ENCODE results near the gene ITPR1. TPM values are rescaled to one million over a fixed set of nuclear protein-coding genes. Genes with fewer than 3 reads are reported as not detected.

ITPR1 gene
- total RNA-seq, 1 experiment from 2014 or later, result 9.9 TPM

GRCh38 chr3:4720316-4721075 is 227.3 kb downstream of the ITPR1 start:
- DNase-seq (ENCODE audit: low spot score), result peak; percentile 94

DNA sequence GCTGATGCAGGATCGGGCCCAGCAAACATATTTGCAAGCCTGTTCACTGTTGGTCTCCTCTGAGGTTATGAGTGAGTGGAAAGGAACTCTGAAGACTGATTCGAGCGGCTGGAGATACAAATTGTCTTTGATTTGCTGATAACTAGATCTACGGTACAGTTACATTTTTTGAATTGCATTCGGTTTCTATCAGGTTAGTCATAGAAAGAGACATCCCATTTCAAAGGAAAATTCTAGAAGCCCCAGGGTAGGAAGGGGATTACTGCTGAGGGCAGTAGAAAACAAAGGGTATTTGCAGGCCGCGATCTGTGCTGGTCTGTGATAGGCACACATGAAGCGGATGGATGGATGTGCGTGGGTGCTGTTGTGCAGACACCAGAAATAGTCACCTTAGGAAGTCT is 228.4 kb downstream of the ITPR1 start:
- DNase-seq (ENCODE audit: low spot score), result no peak
- in situ Hi-C loops (cut with HindIII; ENCODE audit: low sequenced_read_pairs), result no loop called here

More at GRCh38 chr3:4720316-4721075, 227.3 kb downstream of the ITPR1 start:
- in situ Hi-C loops (cut with HindIII; ENCODE audit: low sequenced_read_pairs), result no loop called here

- peak; percentile 72 for DNase-seq (ENCODE audit: low spot score)
- in situ Hi-C loops (cut with HindIII; ENCODE audit: low sequenced_read_pairs), result no loop called here
Measured at GRCh38 chr3:4722103-4722502, 229.0 kb downstream of the ITPR1 start.

DNA sequence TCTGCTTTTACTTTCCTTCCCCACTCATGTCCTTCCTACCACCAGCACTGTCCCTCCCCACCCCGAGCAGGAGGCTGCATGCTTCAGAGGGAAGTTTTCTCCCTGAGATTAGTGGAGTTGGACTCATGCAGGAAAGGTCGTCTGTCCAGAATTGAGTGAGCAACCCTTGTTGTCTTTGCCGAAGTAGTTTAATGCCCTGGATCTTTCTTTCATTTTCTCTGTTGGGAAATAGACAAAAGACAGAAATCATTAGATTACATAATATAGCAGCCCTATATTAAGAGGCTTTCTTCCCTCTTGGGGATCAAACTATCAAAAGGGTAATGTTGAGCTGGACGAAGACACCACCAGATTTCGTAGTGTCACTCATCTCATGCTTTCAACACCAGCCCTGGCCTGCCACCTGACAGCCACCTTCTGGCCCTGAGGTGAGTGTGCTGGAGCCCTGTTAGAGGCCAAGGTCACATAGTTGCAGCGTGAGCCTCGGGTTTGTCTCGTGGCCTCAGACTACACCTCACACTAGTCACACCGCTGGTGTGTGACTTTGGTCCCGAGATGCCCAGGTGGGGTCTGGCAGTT is 231.0 kb downstream of the ITPR1 start:
- in situ Hi-C loops (cut with HindIII; ENCODE audit: low sequenced_read_pairs), result no loop called here
- no peak for DNase-seq (ENCODE audit: low spot score)

GRCh38 chr3:4726549-4726948 is 233.4 kb downstream of the ITPR1 start:
- in situ Hi-C loops (cut with HindIII; ENCODE audit: low sequenced_read_pairs), result no loop called here
- no peak for DNase-seq (ENCODE audit: low spot score)

DNA sequence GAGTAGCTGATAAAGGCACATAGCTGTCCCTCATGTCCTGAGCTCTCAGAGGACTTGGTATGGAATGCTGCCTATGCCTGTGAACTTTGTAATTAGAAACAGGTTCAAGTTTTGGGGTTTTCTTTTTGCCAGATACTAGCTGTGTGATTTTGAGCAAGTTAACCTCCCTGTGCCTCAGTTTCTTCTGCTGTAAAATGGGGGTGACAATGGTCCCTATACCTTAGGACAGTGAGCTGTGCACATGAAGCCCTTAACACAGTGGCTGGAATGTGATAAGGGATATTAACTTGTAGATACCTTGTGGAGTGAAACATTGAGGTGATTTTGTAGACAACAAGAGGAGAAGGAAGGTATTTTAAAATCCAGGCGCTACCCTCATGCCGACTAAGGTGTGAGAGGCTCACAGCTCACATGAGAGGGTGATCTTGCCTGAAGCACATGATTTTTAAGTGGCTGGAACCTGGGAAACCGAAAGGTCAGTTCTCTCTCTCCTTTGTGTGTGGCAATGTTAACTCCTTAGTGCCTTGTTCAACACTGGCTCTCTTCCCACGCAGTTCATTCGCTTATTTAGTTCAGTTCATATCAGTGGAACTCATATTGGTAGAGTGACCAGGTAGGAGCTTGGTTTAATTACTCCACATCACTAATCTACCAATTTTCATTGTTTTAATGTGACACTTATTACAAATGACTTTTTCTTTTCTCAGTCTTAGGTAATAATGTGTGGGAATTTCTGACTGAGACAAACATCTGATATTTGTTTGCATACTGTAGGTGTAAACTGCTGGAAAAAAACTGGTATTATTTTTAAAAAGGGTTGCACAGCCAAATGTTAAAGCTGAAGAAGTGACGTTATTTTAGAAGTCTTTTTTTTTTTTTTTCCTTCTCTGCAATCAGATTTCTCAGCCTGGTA is 236.2 kb downstream of the ITPR1 start:
- DNase-seq (ENCODE audit: low spot score), result no peak
- in situ Hi-C loops (cut with HindIII; ENCODE audit: low sequenced_read_pairs), result no loop called here

- DNase-seq (ENCODE audit: low spot score), result peak; percentile 72
- in situ Hi-C loops (cut with HindIII; ENCODE audit: low sequenced_read_pairs), result loop anchor here (10.0 kb wide), 1 partner anchor 344 kb away; no protein-coding TSS in a partner anchor
Measured at GRCh38 chr3:4730719-4731118, 237.6 kb downstream of the ITPR1 start.

DNA sequence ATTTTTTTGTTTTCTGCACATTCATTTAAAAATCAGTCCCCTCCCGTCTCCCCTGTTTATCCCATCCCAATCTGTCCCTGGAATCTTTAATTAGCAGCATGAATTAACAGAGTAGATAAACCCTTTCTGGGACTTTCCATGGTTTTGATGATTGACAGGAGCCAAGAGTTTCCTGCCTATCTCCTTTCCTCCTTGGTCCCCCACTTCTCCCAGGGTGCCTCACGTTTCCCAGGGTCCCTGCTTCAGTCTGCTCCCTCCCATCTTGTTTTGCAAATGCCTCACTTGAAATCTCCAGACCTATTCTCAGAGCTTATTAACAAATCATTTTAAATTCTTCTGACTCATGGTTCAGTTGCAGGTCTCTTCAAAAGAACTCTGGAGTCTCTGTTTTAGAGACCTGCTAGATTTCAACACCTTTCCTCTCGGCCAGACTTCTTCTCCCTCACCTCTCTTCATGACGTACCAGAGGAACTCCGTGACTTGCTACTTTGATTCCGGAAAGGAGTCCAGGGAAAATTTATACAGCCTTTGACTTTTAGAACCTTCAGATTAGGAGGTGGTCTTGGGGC is 238.5 kb downstream of the ITPR1 start:
- no peak for DNase-seq (ENCODE audit: low spot score)
- in situ Hi-C loops (cut with HindIII; ENCODE audit: low sequenced_read_pairs), result loop anchor here (10.0 kb wide), 1 partner anchor 343 kb away; no protein-coding TSS in a partner anchor

- in situ Hi-C loops (cut with HindIII; ENCODE audit: low sequenced_read_pairs), result loop anchor here (10.0 kb wide), 1 partner anchor 342 kb away; no protein-coding TSS in a partner anchor
- DNase-seq (ENCODE audit: low spot score), result peak; percentile 88
Measured at GRCh38 chr3:4732925-4733324, 239.8 kb downstream of the ITPR1 start.

GRCh38 chr3:4734454-4734853 is 241.3 kb downstream of the ITPR1 start:
- no peak for DNase-seq (ENCODE audit: low spot score)
- in situ Hi-C loops (cut with HindIII; ENCODE audit: low sequenced_read_pairs), result loop anchor here (10.0 kb wide), 1 partner anchor 340 kb away; no protein-coding TSS in a partner anchor

- peak; percentile 62 for DNase-seq (ENCODE audit: low spot score)
- in situ Hi-C loops (cut with HindIII; ENCODE audit: low sequenced_read_pairs), result loop anchor here (10.0 kb wide), 1 partner anchor 340 kb away; no protein-coding TSS in a partner anchor
Measured at GRCh38 chr3:4735243-4735642, 242.1 kb downstream of the ITPR1 start.

GRCh38 chr3:4736284-4736861 is 243.2 kb downstream of the ITPR1 start:
- in situ Hi-C loops (cut with HindIII; ENCODE audit: low sequenced_read_pairs), result loop anchor here (10.0 kb wide), 1 partner anchor 338 kb away; no protein-coding TSS in a partner anchor
- DNase-seq (ENCODE audit: low spot score), result no peak

DNA sequence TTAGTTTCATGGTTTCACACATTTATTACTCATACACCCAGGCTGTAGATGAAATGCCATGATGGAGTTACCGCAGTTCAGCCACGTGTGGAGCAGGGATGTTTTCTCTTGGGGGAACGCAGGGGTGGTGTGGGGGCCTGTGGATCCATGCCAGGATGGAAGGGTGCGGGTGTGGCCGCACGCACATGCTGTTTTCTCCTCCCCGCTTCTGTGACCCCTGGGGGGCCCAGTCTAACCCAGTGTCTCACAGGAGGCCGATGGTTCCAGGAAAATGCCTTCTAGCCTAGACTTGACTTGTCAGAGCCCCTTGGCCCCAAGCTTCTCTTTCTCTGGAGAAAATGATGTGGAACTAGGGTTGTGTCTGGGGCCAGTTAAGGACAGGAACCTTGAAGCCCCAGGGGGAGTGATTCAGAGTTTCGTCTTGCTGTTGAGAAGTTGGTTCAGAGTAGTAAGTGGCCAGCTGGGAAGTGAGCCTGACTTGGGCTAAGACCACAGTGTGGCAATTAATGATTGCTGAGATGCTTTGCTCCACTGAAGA is 245.7 kb downstream of the ITPR1 start:
- in situ Hi-C loops (cut with HindIII; ENCODE audit: low sequenced_read_pairs), result loop anchor here (10.0 kb wide), 1 partner anchor 336 kb away; no protein-coding TSS in a partner anchor

GRCh38 chr3:4739289-4740236 is 246.4 kb downstream of the ITPR1 start:
- in situ Hi-C loops (cut with HindIII; ENCODE audit: low sequenced_read_pairs), result loop anchor here (10.0 kb wide), 1 partner anchor 335 kb away; no protein-coding TSS in a partner anchor
- DNase-seq (ENCODE audit: low spot score), result no peak

More for the DNA sequence above, 245.7 kb downstream of the ITPR1 start:
- DNase-seq (ENCODE audit: low spot score), result no peak

- in situ Hi-C loops (cut with HindIII; ENCODE audit: low sequenced_read_pairs), result no loop called here
- no peak for DNase-seq (ENCODE audit: low spot score)
Measured at GRCh38 chr3:4740397-4741105, 247.4 kb downstream of the ITPR1 start.

DNA sequence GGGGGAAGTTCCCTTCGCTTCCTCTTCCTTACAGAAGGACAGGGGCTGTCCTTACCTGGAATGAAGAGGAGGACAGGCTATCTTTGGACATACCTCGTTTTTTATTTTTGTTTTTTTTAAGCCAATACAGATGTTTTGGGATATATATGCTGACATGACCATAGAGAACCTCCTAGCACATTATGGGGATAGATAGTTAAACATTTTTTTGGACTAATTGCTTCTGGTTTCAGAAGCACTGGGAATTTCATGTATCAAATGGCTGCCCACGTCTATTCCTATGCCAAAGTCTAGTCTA is 247.9 kb downstream of the ITPR1 start:
- in situ Hi-C loops (cut with HindIII; ENCODE audit: low sequenced_read_pairs), result no loop called here
- no peak for DNase-seq (ENCODE audit: low spot score)
